ENCODE data around the gene RAPGEF1.

The RAPGEF1 gene

DNA sequence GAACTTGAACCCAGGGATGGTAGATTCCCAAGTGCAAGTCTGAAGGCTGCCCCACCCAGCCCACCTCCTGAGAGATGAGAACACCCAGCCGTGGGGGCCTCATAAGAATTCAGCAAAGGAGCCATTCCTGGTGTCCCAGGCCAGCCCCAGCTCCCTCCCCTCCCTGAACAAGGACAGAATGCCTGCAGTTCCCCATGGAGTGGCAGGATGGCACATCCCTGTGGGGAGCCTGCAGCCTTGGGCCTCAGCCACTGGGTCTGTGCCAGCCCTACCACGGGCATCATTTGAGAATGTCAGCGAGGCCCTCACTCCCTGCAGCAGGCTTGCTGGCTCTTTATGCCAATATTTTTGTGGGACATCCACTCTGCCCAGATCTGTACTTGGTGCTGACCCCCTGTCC lies 36.2 kb upstream of the RAPGEF1 start:
- Histone ChIP-seq H3K36me3 (ENCODE audit: control insufficient read depth in 4 of 4, insufficient read depth in 4 of 4, low read length in 3 of 4) (no peaks in the 10 kb centered on the region), H3K27me3 (replicated peaks in 2 of 5; ENCODE audit: control insufficient read depth in 4 of 5, insufficient read depth in 5 of 5, low read length in 4 of 5) (peaks cover 0 to 6% (median under 1%) of the 10 kb centered on the region in 5 experiments), H3K27ac (ENCODE audit: insufficient read depth in 1 of 2, low read depth in 1 of 2, low read length in 2 of 2, poor library complexity in 1 of 2, severe bottlenecking in 2 of 2) (no peak overlapping the region), H3K9me3 (ENCODE audit: control extremely low read depth in 1 of 5, control insufficient read depth in 4 of 5, insufficient read depth in 2 of 5, low read depth in 1 of 5, low read length in 4 of 5) (no peaks in the 10 kb centered on the region), H3K4me3 (ENCODE audit: control insufficient read depth in 1 of 7, extremely low read depth in 1 of 7, insufficient read depth in 4 of 7, low read depth in 2 of 7, low read length in 6 of 7) (no peak overlapping the region), H3K4me1 (ENCODE audit: control extremely low read depth in 1 of 4, control insufficient read depth in 4 of 4, insufficient read depth in 4 of 4, low read length in 3 of 4) (no peaks in the 10 kb centered on the region)
- WGBS (ENCODE audit: insufficient coverage): 54% methylated on average over 3 of the region's 3 CpGs
- no peak for DNase-seq
- CTCF ChIA-PET: no interaction called here
- POLR2A ChIA-PET: no interaction called here

DNA sequence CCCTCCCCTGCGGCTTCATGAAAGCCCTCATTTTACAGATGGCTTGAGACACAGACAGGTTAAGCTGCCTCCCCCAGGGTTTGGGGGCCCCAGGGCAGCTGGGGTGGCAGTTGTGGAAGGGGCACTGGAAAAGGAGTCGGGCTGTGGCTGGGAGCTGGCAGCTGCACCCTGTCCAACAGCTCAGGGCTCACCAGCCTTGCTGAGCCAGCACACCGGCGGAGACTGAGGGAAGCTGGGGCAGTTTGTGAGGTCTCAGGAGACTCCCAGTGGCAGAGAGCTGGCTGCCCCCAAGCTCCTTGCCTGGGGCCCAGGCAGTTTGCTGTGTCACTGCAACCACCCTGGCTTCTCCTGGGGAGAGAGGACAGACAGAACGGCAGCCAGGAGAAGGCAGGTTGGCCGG lies 34.8 kb upstream of the RAPGEF1 start:
- Histone ChIP-seq H3K27ac (ENCODE audit: insufficient read depth in 1 of 2, low read depth in 1 of 2, low read length in 2 of 2, poor library complexity in 1 of 2, severe bottlenecking in 2 of 2) (no peak overlapping the region), H3K27me3 (replicated peaks in 2 of 5; ENCODE audit: control insufficient read depth in 4 of 5, insufficient read depth in 5 of 5, low read length in 4 of 5) (peaks cover 0 to 12% (median 5%) of the 10 kb centered on the region in 5 experiments), H3K4me1 (ENCODE audit: control extremely low read depth in 1 of 4, control insufficient read depth in 4 of 4, insufficient read depth in 4 of 4, low read length in 3 of 4) (no peaks in the 10 kb centered on the region), H3K9me3 (ENCODE audit: control extremely low read depth in 1 of 5, control insufficient read depth in 4 of 5, insufficient read depth in 2 of 5, low read depth in 1 of 5, low read length in 4 of 5) (no peaks in the 10 kb centered on the region), H3K36me3 (ENCODE audit: control insufficient read depth in 4 of 4, insufficient read depth in 4 of 4, low read length in 3 of 4) (no peaks in the 10 kb centered on the region), H3K4me3 (ENCODE audit: control insufficient read depth in 1 of 7, extremely low read depth in 1 of 7, insufficient read depth in 4 of 7, low read depth in 2 of 7, low read length in 6 of 7) (no peak overlapping the region)
- DNase-seq: no peak
- ChIA-PET POLR2A (no interaction called here), CTCF (interaction anchor here (1.7 kb wide), 1 partner anchor 15 kb away, joined by 5 read pairs; no protein-coding TSS in a partner anchor)
- WGBS (ENCODE audit: insufficient coverage): 89% methylated on average over 6 of the region's 6 CpGs

DNA sequence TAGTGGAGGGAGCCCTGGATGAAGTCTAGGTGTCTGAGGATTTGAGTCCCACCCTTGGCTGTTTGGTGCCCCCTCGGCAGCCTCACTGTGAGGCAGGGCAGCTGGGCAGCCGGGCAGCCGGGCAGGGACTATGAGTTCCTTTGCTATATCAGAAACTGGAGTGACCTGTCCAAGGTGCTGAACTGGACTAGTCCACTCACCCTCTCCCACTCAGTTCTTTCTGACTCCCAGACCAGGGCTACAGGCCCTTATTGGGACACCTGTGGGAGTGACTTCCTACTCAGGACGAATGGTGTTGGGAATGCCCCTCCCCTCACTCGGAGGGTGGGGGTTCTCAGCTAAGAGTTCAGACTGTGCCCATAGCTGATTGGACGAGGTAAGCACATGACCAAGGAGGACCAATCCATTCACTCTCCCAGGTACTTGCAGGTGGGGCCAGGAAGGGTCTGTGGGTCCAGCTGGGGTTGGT lies 34.1 kb upstream of the RAPGEF1 start:
- Histone ChIP-seq H3K4me3 (ENCODE audit: control insufficient read depth in 1 of 7, extremely low read depth in 1 of 7, insufficient read depth in 4 of 7, low read depth in 2 of 7, low read length in 6 of 7) (no peak overlapping the region), H3K9me3 (ENCODE audit: control extremely low read depth in 1 of 5, control insufficient read depth in 4 of 5, insufficient read depth in 2 of 5, low read depth in 1 of 5, low read length in 4 of 5) (no peaks in the 10 kb centered on the region), H3K27me3 (replicated peaks in 2 of 5; ENCODE audit: control insufficient read depth in 4 of 5, insufficient read depth in 5 of 5, low read length in 4 of 5) (peaks cover 0 to 13% (median 5%) of the 10 kb centered on the region in 5 experiments), H3K27ac (ENCODE audit: insufficient read depth in 1 of 2, low read depth in 1 of 2, low read length in 2 of 2, poor library complexity in 1 of 2, severe bottlenecking in 2 of 2) (no peak overlapping the region), H3K36me3 (ENCODE audit: control insufficient read depth in 4 of 4, insufficient read depth in 4 of 4, low read length in 3 of 4) (no peaks in the 10 kb centered on the region), H3K4me1 (ENCODE audit: control extremely low read depth in 1 of 4, control insufficient read depth in 4 of 4, insufficient read depth in 4 of 4, low read length in 3 of 4) (no peaks in the 10 kb centered on the region)
- ChIA-PET CTCF (interaction anchor here (1.7 kb wide), 1 partner anchor 15 kb away, joined by 5 read pairs; no protein-coding TSS in a partner anchor), POLR2A (no interaction called here)
- WGBS (ENCODE audit: insufficient coverage): 30% methylated on average over 6 of the region's 6 CpGs
- peak; percentile 42 to 73 (median 62) for DNase-seq

DNA sequence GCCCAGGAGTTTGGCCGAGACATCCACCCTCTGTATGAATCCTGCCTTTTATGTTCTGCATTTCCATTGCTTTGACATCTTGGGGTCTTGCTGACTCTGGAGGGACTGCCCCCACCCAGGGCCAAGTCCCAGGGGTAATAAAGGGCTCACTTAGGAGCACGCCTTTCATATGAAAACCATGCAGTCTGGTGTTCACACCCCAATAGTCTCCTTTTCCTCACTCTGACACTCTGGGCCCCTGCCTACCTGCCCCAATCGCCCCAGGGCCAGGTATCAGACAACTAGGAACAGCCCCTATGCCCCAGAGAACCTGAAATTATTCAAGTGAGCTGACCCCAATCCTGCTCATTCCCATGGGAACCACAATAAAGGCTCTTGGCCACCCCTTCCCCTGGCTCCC lies 33.1 kb upstream of the RAPGEF1 start:
- CTCF ChIA-PET: no interaction called here
- Histone ChIP-seq H3K36me3 (ENCODE audit: control insufficient read depth in 4 of 4, insufficient read depth in 4 of 4, low read length in 3 of 4) (no peaks in the 10 kb centered on the region), H3K27me3 (replicated peaks in 2 of 5; ENCODE audit: control insufficient read depth in 4 of 5, insufficient read depth in 5 of 5, low read length in 4 of 5) (peaks cover 0 to 13% (median 4%) of the 10 kb centered on the region in 5 experiments), H3K27ac (ENCODE audit: insufficient read depth in 1 of 2, low read depth in 1 of 2, low read length in 2 of 2, poor library complexity in 1 of 2, severe bottlenecking in 2 of 2) (no peak overlapping the region), H3K9me3 (ENCODE audit: control extremely low read depth in 1 of 5, control insufficient read depth in 4 of 5, insufficient read depth in 2 of 5, low read depth in 1 of 5, low read length in 4 of 5) (no peaks in the 10 kb centered on the region), H3K4me1 (ENCODE audit: control extremely low read depth in 1 of 4, control insufficient read depth in 4 of 4, insufficient read depth in 4 of 4, low read length in 3 of 4) (no peaks in the 10 kb centered on the region), H3K4me3 (ENCODE audit: control insufficient read depth in 1 of 7, extremely low read depth in 1 of 7, insufficient read depth in 4 of 7, low read depth in 2 of 7, low read length in 6 of 7) (no peak overlapping the region)
- WGBS (ENCODE audit: insufficient coverage): 98% methylated on average over 3 of the region's 3 CpGs
- POLR2A ChIA-PET: no interaction called here
- no peak for DNase-seq

DNA sequence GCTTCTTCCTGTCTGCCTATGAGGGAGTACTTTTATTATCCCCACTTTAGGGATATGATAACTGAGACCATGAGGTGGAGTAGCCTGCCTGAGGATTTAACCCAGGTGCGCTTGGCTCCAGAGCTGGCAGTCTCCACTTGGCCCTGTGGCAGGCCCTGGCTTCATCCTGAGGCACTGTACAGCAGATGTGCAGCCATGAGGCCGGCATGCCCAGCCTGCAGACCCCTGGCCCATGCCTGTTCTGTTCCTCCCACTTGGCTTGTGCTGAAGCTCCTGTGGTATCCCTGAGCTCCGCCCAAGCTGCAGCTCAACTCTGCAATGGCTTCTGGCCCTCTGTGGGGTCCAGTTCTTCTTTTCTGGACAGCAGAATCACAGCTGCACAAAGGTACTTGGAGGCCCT lies 31.8 kb upstream of the RAPGEF1 start:
- CTCF ChIA-PET: interaction anchor here (0.9 kb wide), 1 partner anchor 18 kb away, joined by 3 read pairs; no protein-coding TSS in a partner anchor
- Histone ChIP-seq H3K4me3 (ENCODE audit: control insufficient read depth in 1 of 7, extremely low read depth in 1 of 7, insufficient read depth in 4 of 7, low read depth in 2 of 7, low read length in 6 of 7) (no peak overlapping the region), H3K27ac (ENCODE audit: insufficient read depth in 1 of 2, low read depth in 1 of 2, low read length in 2 of 2, poor library complexity in 1 of 2, severe bottlenecking in 2 of 2) (no peak overlapping the region), H3K4me1 (ENCODE audit: control extremely low read depth in 1 of 4, control insufficient read depth in 4 of 4, insufficient read depth in 4 of 4, low read length in 3 of 4) (no peaks in the 10 kb centered on the region), H3K36me3 (ENCODE audit: control insufficient read depth in 4 of 4, insufficient read depth in 4 of 4, low read length in 3 of 4) (no peaks in the 10 kb centered on the region), H3K27me3 (replicated peaks in 2 of 5; ENCODE audit: control insufficient read depth in 4 of 5, insufficient read depth in 5 of 5, low read length in 4 of 5) (peaks cover 0 to 14% (median 4%) of the 10 kb centered on the region in 5 experiments), H3K9me3 (ENCODE audit: control extremely low read depth in 1 of 5, control insufficient read depth in 4 of 5, insufficient read depth in 2 of 5, low read depth in 1 of 5, low read length in 4 of 5) (no peaks in the 10 kb centered on the region)
- 95% methylated on average over 2 of the region's 3 CpGs for WGBS (ENCODE audit: insufficient coverage)
- no peak for DNase-seq
- POLR2A ChIA-PET: no interaction called here

DNA sequence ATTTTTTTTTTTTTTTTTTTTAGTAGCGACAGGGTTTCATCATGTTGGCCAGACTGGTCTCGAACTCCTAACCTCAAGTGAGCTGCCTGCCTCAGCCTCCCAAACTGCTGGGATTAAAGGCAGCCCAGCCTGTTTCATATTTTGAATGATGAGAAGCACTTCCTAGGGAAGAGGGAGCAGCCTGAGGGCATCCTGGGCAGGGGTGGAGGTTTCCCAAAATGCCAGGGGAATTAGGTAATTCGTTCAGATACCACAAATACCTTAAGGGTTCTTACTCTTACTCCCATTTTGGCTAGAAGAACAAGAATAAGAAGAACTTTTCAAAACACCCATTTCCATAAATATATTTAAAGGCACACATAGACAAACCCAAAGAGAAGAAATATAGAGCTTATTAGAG lies 29.5 kb upstream of the RAPGEF1 start:
- ChIA-PET POLR2A (no interaction called here), CTCF (no interaction called here)
- Histone ChIP-seq H3K4me3 (ENCODE audit: control insufficient read depth in 1 of 7, extremely low read depth in 1 of 7, insufficient read depth in 4 of 7, low read depth in 2 of 7, low read length in 6 of 7) (no peak overlapping the region), H3K27ac (ENCODE audit: insufficient read depth in 1 of 2, low read depth in 1 of 2, low read length in 2 of 2, poor library complexity in 1 of 2, severe bottlenecking in 2 of 2) (no peak overlapping the region), H3K36me3 (ENCODE audit: control insufficient read depth in 4 of 4, insufficient read depth in 4 of 4, low read length in 3 of 4) (no peaks in the 10 kb centered on the region), H3K9me3 (ENCODE audit: control extremely low read depth in 1 of 5, control insufficient read depth in 4 of 5, insufficient read depth in 2 of 5, low read depth in 1 of 5, low read length in 4 of 5) (no peaks in the 10 kb centered on the region), H3K27me3 (replicated peaks in 2 of 5; ENCODE audit: control insufficient read depth in 4 of 5, insufficient read depth in 5 of 5, low read length in 4 of 5) (peaks cover 0 to 25% (median 6%) of the 10 kb centered on the region in 5 experiments), H3K4me1 (ENCODE audit: control extremely low read depth in 1 of 4, control insufficient read depth in 4 of 4, insufficient read depth in 4 of 4, low read length in 3 of 4) (no peaks in the 10 kb centered on the region)
- WGBS (ENCODE audit: insufficient coverage): 100% methylated on average over 1 of the region's 3 CpGs
- no peak for DNase-seq

DNA sequence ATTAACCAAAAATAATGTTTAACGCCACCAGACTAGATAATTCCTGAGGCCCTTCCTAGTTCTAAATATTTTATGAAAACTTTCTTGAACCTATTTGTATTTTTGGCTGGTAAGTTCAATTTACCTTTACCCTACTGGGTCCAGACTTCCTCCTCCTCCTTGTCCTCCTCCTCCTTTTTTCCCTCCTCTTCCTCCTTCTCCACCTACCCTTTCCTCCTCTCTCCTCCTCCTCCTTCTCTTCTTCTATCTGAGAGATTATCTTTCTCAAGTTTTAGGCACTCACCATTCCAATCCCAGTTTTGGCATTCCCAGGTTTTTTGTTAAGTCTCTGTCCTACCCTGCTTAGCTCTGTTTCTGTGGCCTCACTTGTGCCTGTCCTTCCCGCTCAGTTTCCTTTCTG lies 24.7 kb upstream of the RAPGEF1 start:
- Histone ChIP-seq H3K4me1 (ENCODE audit: control extremely low read depth in 1 of 4, control insufficient read depth in 4 of 4, insufficient read depth in 4 of 4, low read length in 3 of 4) (peaks cover 0 to 3% (median 1%) of the 10 kb centered on the region in 4 experiments), H3K27ac (ENCODE audit: insufficient read depth in 1 of 2, low read depth in 1 of 2, low read length in 2 of 2, poor library complexity in 1 of 2, severe bottlenecking in 2 of 2) (no peak overlapping the region), H3K9me3 (ENCODE audit: control extremely low read depth in 1 of 5, control insufficient read depth in 4 of 5, insufficient read depth in 2 of 5, low read depth in 1 of 5, low read length in 4 of 5) (no peaks in the 10 kb centered on the region), H3K27me3 (replicated peaks in 2 of 5; ENCODE audit: control insufficient read depth in 4 of 5, insufficient read depth in 5 of 5, low read length in 4 of 5) (peaks cover 0 to 20% (median 4%) of the 10 kb centered on the region in 5 experiments), H3K36me3 (ENCODE audit: control insufficient read depth in 4 of 4, insufficient read depth in 4 of 4, low read length in 3 of 4) (no peaks in the 10 kb centered on the region), H3K4me3 (ENCODE audit: control insufficient read depth in 1 of 7, extremely low read depth in 1 of 7, insufficient read depth in 4 of 7, low read depth in 2 of 7, low read length in 6 of 7) (no peak overlapping the region)
- POLR2A ChIA-PET: no interaction called here
- CTCF ChIA-PET: interaction anchor here (1.5 to 1.6 kb wide), 2 partner anchors 486 to 491 kb away, joined by 3 to 7 read pairs; no protein-coding TSS in a partner anchor
- DNase-seq: no peak
- WGBS (ENCODE audit: insufficient coverage): 89% methylated on average over 1 of the region's 2 CpGs

Data from common myeloid progenitor, CD34-positive (primary cell).